Measurements from ENCODE around the gene EOLA1. TPM values are rescaled to one million over a fixed set of nuclear protein-coding genes. Genes with fewer than 3 reads are reported as not detected.
"Not testable (repeated sequence)": the region's sequence is repeated elsewhere in the genome, so short reads cannot be mapped to it uniquely, and the experiment has no call there.

The EOLA1 gene
- total and polyA plus RNA-seq, 4 experiments from 2014 or later, result 24.6 to 26.2 (median 25.4) TPM

GRCh38 chrX:149497626-149498025 is 43.2 kb upstream of the EOLA1 start:
- H3K4me3 Mint-ChIP-seq, result no peak overlapping the region
- no peak for DNase-seq
- no peak overlapping the region for H3K27ac ChIP-seq (ENCODE audit: low read depth, low read length)
- H3K36me3 ChIP-seq (ENCODE audit: insufficient read depth, low read length), result peaks cover 78% of the 10 kb centered on the region
- intact Hi-C loops (cut with micrococcal nuclease), result no loop called here
- H3K27ac Mint-ChIP-seq, result peak overlapping the region in 3 of 7 donors; percentile 15 to 64 (median 60)
- H3K4me1 Mint-ChIP-seq, result peaks cover 7 to 31% (median 21%) of the 10 kb centered on the region in 4 donors
- H3K4me3 ChIP-seq (ENCODE audit: low read length in 2 of 2), result no peak overlapping the region
- H3K9me3 ChIP-seq (ENCODE audit: control insufficient read depth in 1 of 2, low read length in 2 of 2), result no peaks in the 10 kb centered on the region
- peaks cover 17 to 72% of the 10 kb centered on the region in 2 donors for H3K36me3 Mint-ChIP-seq
- no peaks in the 10 kb centered on the region for H3K27me3 ChIP-seq (ENCODE audit: insufficient read depth, low read length)
- no peaks in the 10 kb centered on the region for H3K27me3 Mint-ChIP-seq
- no peaks in the 10 kb centered on the region for H3K9me3 Mint-ChIP-seq
- peaks cover 20% of the 10 kb centered on the region for H3K4me1 ChIP-seq (ENCODE audit: insufficient read depth, low read length)
- ChIA-PET CTCF (ENCODE audit: partially characterized antibody) (no interaction called here), POLR2A (ENCODE audit: partially characterized antibody) (no interaction called here)

- no peaks in the 10 kb centered on the region for H3K9me3 Mint-ChIP-seq
- no peak for DNase-seq
- no peak overlapping the region for H3K4me3 Mint-ChIP-seq
- no peak overlapping the region for H3K27ac ChIP-seq (ENCODE audit: low read depth, low read length)
- no peaks in the 10 kb centered on the region for H3K9me3 ChIP-seq (ENCODE audit: control insufficient read depth in 1 of 2, low read length in 2 of 2)
- H3K36me3 Mint-ChIP-seq, result peaks cover 17 to 73% of the 10 kb centered on the region in 2 donors
- H3K4me3 ChIP-seq (ENCODE audit: low read length in 2 of 2), result no peak overlapping the region
- POLR2A ChIA-PET (ENCODE audit: partially characterized antibody), result no interaction called here
- peak overlapping the region in 1 of 7 donors; percentile 23 for H3K27ac Mint-ChIP-seq
- H3K27me3 Mint-ChIP-seq, result no peaks in the 10 kb centered on the region
- H3K36me3 ChIP-seq (ENCODE audit: insufficient read depth, low read length), result peaks cover 69% of the 10 kb centered on the region
- intact Hi-C loops (cut with micrococcal nuclease), result no loop called here
- H3K27me3 ChIP-seq (ENCODE audit: insufficient read depth, low read length), result no peaks in the 10 kb centered on the region
- CTCF ChIA-PET (ENCODE audit: partially characterized antibody), result no interaction called here
- H3K4me1 ChIP-seq (ENCODE audit: insufficient read depth, low read length), result peaks cover 26% of the 10 kb centered on the region
- H3K4me1 Mint-ChIP-seq, result peaks cover 7 to 31% (median 23%) of the 10 kb centered on the region in 4 donors
Observed at GRCh38 chrX:149498767-149499166, 42.0 kb upstream of the EOLA1 start.

- Mint-ChIP-seq H3K27ac (peak overlapping the region in 4 of 7 donors; percentile 5 to 72 (median 60)), H3K4me3 (no peak overlapping the region), H3K4me1 (peaks cover 10 to 39% (median 23%) of the 10 kb centered on the region in 4 donors), H3K9me3 (no peaks in the 10 kb centered on the region), H3K27me3 (peaks cover 0 to 3% of the 10 kb centered on the region in 2 donors), H3K36me3 (peaks cover 17 to 79% of the 10 kb centered on the region in 2 donors)
- Histone ChIP-seq H3K9me3 (ENCODE audit: control insufficient read depth in 1 of 2, low read length in 2 of 2) (no peaks in the 10 kb centered on the region), H3K27me3 (ENCODE audit: insufficient read depth, low read length) (no peaks in the 10 kb centered on the region), H3K36me3 (ENCODE audit: insufficient read depth, low read length) (peaks cover 64% of the 10 kb centered on the region), H3K27ac (ENCODE audit: low read depth, low read length) (no peak overlapping the region), H3K4me1 (ENCODE audit: insufficient read depth, low read length) (peaks cover 26% of the 10 kb centered on the region), H3K4me3 (ENCODE audit: low read length in 2 of 2) (no peak overlapping the region)
- DNase-seq, result no peak
- ChIA-PET CTCF (ENCODE audit: partially characterized antibody) (interaction anchor here (1.4 kb wide), 1 partner anchor 29 kb away, joined by 4 read pairs; no protein-coding TSS in a partner anchor), POLR2A (ENCODE audit: partially characterized antibody) (no interaction called here)
- intact Hi-C loops (cut with micrococcal nuclease), result no loop called here
Observed at GRCh38 chrX:149499766-149500165, 41.0 kb upstream of the EOLA1 start.

GRCh38 chrX:149502923-149503322 is 37.9 kb upstream of the EOLA1 start:
- CTCF ChIA-PET (ENCODE audit: partially characterized antibody), result interaction anchor here (2.5 kb wide), 1 partner anchor 37 kb away, joined by 20 read pairs; the partner anchor contains the start of gene EOLA1
- H3K9me3 Mint-ChIP-seq, result not testable (repeated sequence)

GRCh38 chrX:149503446-149503845 is 37.4 kb upstream of the EOLA1 start:
- DNase-seq, result peak; percentile 68 to 91 (median 79)
- intact Hi-C loops (cut with micrococcal nuclease); H3K9me3 ChIP-seq (ENCODE audit: control insufficient read depth in 1 of 2, low read length in 2 of 2); H3K27me3 ChIP-seq (ENCODE audit: insufficient read depth, low read length); H3K27me3 Mint-ChIP-seq; H3K4me3 ChIP-seq (ENCODE audit: low read length in 2 of 2); H3K9me3 Mint-ChIP-seq: not testable (repeated sequence)
- H3K36me3 ChIP-seq (ENCODE audit: insufficient read depth, low read length), result peaks cover 27% of the 10 kb centered on the region
- Mint-ChIP-seq H3K4me3 (peak overlapping the region; percentile 52 to 99 (median 96)), H3K27ac (peak overlapping the region in 6 of 7 donors; percentile 97 to 100 (median 99)), H3K4me1 (peaks cover 13 to 44% (median 27%) of the 10 kb centered on the region in 4 donors), H3K36me3 (peaks cover 5 to 48% of the 10 kb centered on the region in 2 donors)
- ChIA-PET CTCF (ENCODE audit: partially characterized antibody) (interaction anchor here (0.7 to 2.5 kb wide), 3 partner anchors 21 to 36 kb away, joined by 3 to 20 read pairs (median 4); partner anchors contain the start of gene EOLA1), POLR2A (ENCODE audit: partially characterized antibody) (interaction anchor here (1.4 to 4.8 kb wide), 5 partner anchors 10 to 436 kb away, joined by 4 to 112 read pairs (median 18); partner anchors contain the start of gene EOLA1)
- peaks cover 37% of the 10 kb centered on the region for H3K4me1 ChIP-seq (ENCODE audit: insufficient read depth, low read length)
- H3K27ac ChIP-seq (ENCODE audit: low read depth, low read length), result peak overlapping the region; percentile 95

More at GRCh38 chrX:149502923-149503322, 37.9 kb upstream of the EOLA1 start:
- H3K36me3 ChIP-seq (ENCODE audit: insufficient read depth, low read length), result peaks cover 33% of the 10 kb centered on the region
- H3K27ac Mint-ChIP-seq, result peak overlapping the region in 6 of 7 donors; percentile 67 to 80 (median 79)
- H3K27me3 ChIP-seq (ENCODE audit: insufficient read depth, low read length); H3K27me3 Mint-ChIP-seq; H3K4me3 ChIP-seq (ENCODE audit: low read length in 2 of 2); H3K9me3 ChIP-seq (ENCODE audit: control insufficient read depth in 1 of 2, low read length in 2 of 2); intact Hi-C loops (cut with micrococcal nuclease): not testable (repeated sequence)
- peaks cover 37% of the 10 kb centered on the region for H3K4me1 ChIP-seq (ENCODE audit: insufficient read depth, low read length)
- H3K27ac ChIP-seq (ENCODE audit: low read depth, low read length), result peak overlapping the region; percentile 69
- peaks cover 5 to 53% of the 10 kb centered on the region in 2 donors for H3K36me3 Mint-ChIP-seq
- DNase-seq, result peak in 1 of 5 donors; percentile 31
- peaks cover 13 to 44% (median 27%) of the 10 kb centered on the region in 4 donors for H3K4me1 Mint-ChIP-seq
- POLR2A ChIA-PET (ENCODE audit: partially characterized antibody), result interaction anchor here (2.7 to 4.8 kb wide), 3 partner anchors 23 to 437 kb away, joined by 18 to 112 read pairs (median 80); partner anchors contain the start of gene EOLA1
- peak overlapping the region in 2 of 8 donors; percentile 9 to 30 for H3K4me3 Mint-ChIP-seq

- Histone ChIP-seq H3K4me3 (ENCODE audit: low read length in 2 of 2) (peak overlapping the region; percentile 73 to 84), H3K9me3 (ENCODE audit: control insufficient read depth in 1 of 2, low read length in 2 of 2) (no peaks in the 10 kb centered on the region), H3K36me3 (ENCODE audit: insufficient read depth, low read length) (peaks cover 24% of the 10 kb centered on the region), H3K27ac (ENCODE audit: low read depth, low read length) (peak overlapping the region; percentile 95), H3K4me1 (ENCODE audit: insufficient read depth, low read length) (peaks cover 37% of the 10 kb centered on the region), H3K27me3 (ENCODE audit: insufficient read depth, low read length) (no peaks in the 10 kb centered on the region)
- H3K36me3 Mint-ChIP-seq, result peaks cover 5 to 38% of the 10 kb centered on the region in 2 donors
- POLR2A ChIA-PET (ENCODE audit: partially characterized antibody), result interaction anchor here (0.6 to 4.8 kb wide), 8 partner anchors 10 to 1593 kb away, joined by 3 to 112 read pairs (median 8); partner anchors contain the start of genes EOLA1, EOLA2 and FMR1
- H3K4me3 Mint-ChIP-seq, result peak overlapping the region; percentile 85 to 99 (median 96)
- peaks cover 0 to 3% of the 10 kb centered on the region in 2 donors for H3K27me3 Mint-ChIP-seq
- DNase-seq, result peak; percentile 63 to 87 (median 75)
- intact Hi-C loops (cut with micrococcal nuclease), result loop anchor here (1.0 kb wide), 1 partner anchor 36 kb away; no protein-coding TSS in a partner anchor
- H3K9me3 Mint-ChIP-seq, result no peaks in the 10 kb centered on the region
- CTCF ChIA-PET (ENCODE audit: partially characterized antibody), result interaction anchor here (0.7 to 2.5 kb wide), 5 partner anchors 20 to 436 kb away, joined by 3 to 20 read pairs (median 3); partner anchors contain the start of gene EOLA1
- peaks cover 13 to 44% (median 27%) of the 10 kb centered on the region in 4 donors for H3K4me1 Mint-ChIP-seq
- peak overlapping the region in 6 of 7 donors; percentile 97 to 100 (median 99) for H3K27ac Mint-ChIP-seq
Observed at GRCh38 chrX:149504226-149504914, 36.4 kb upstream of the EOLA1 start.
